Testis (tissue), 3 donors: ENCODE results near the gene SCT. TPM values are rescaled to one million over a fixed set of nuclear protein-coding genes. Genes with fewer than 3 reads are reported as not detected.
A peak's percentile ranks its signal among the peaks of the same experiment; 100 is the strongest.

ENCODE experiments used
- DNase-seq: peaks from one replicate; pipeline ENCODE4 v3.0.0-alpha.2; 2019
- H3K27ac ChIP-seq, 2 donors: fragments of 200-600 bp; sonication (generic); one replicate each; pipeline ENCODE4 v1.5.1; 2019
- H3K27me3 ChIP-seq: fragments of 200-600 bp; sonication (generic); one replicate; pipeline ENCODE4 v1.5.1; 2019
- H3K36me3 ChIP-seq: fragments of 200-600 bp; sonication (generic); one replicate; pipeline ENCODE4 v1.5.1; 2017; ENCODE audit warnings: low read depth; ENCODE audit errors: missing control alignments
- H3K4me1 ChIP-seq: fragments of 200-600 bp; sonication (generic); one replicate; pipeline ENCODE4 v1.5.1; 2019
- H3K4me3 ChIP-seq, 2 donors: fragments of 200-600 bp; sonication (generic); one replicate each; pipeline ENCODE4 v1.5.1; 2017 to 2019
- H3K9me3 ChIP-seq: fragments of 200-600 bp; sonication (generic); one replicate; pipeline ENCODE4 v1.5.1; 2017
- CTCF ChIP-seq, 3 experiments: fragments of 450-650 bp in 2 of 3; fragments of 200-600 bp in 1 of 3; sonication (generic) in 1 of 3; IDR thresholded peaks; one replicate each; pipeline ENCODE4 v1.5.1; 2016 to 2019; ENCODE audit warnings: antibody characterized with exemption in 3 of 3, mild to moderate bottlenecking in 2 of 3, moderate library complexity in 1 of 3
- POLR2A ChIP-seq: fragments of 450-650 bp; IDR thresholded peaks from one replicate; pipeline ENCODE4 v1.6.1; 2017; ENCODE audit warnings: antibody characterized with exemption, mild to moderate bottlenecking, moderate library complexity
- WGBS, 2 donors: methylation state at CpG; one replicate each; pipeline ENCODE4 v1.1.5; 2018; 5-methylcytosine and 5-hydroxymethylcytosine counted together
- intact Hi-C: fragments of 100-400 bp; cut with DNase I; formaldehyde crosslinking; loops from one replicate; pipeline ENCODE4 v1.15.1; 2023; ENCODE audit warnings: low total_unique reads
- polyA plus RNA-seq: library from polyadenylated mRNA; stranded (reverse); fragments of 350-450 nt; fragmentation: Illumina TruSeq; extraction: RNeasy Lipid Tissue Mini Kit (QIAGEN cat#74804); gene quantifications from one replicate; pipeline ENCODE4 v1.2.3, GENCODE V29; 2014; ENCODE audit warnings: low read depth, low replicate concordance; ENCODE audit not compliant: insufficient read depth
- total RNA-seq, 2 donors: library from RNA; depleted of rRNA; stranded (reverse); fragments of >200 nt; gene quantifications; one replicate each; pipeline ENCODE4 v1.2.3, GENCODE V29; 2016

SCT gene
- total and polyA plus RNA-seq, 3 donors from 2014 or later: 1.5 to 9.3 (median 3.4) TPM

- intact Hi-C loops: no loop called here
- Histone ChIP-seq H3K27ac (no peak within 1 kb of the TSS), H3K36me3 (no peaks in the 10 kb centered on the region), H3K9me3 (no peaks in the 10 kb centered on the region), H3K4me3 (peak within 1 kb of the TSS in 1 of 2 donors; percentile 9), H3K27me3 (no peaks in the 10 kb centered on the region), H3K4me1 (no peaks in the 10 kb centered on the region)
- TF ChIP-seq POLR2A (no peak), CTCF (IDR thresholded peaks at IDR 0.05) (no peak)
- WGBS, 2 donors: 24 to 27% methylated on average over 15 to 100 of the region's 100 CpGs
- DNase-seq: no peak
Observed at GRCh38 chr11:636511-637332, 9.7 kb upstream of the SCT start, which contains the start of gene DRD4. Gene DRD4, plus strand, starts transcription at chr11:637269. Its CDS starts 36 bp downstream, at chr11:637305.

GRCh38 chr11:635945-636510, 9.0 kb upstream of the SCT start:
- Histone ChIP-seq H3K27ac (no peak overlapping the region), H3K4me3 (no peak overlapping the region), H3K36me3 (no peaks in the 10 kb centered on the region), H3K27me3 (no peaks in the 10 kb centered on the region), H3K9me3 (no peaks in the 10 kb centered on the region), H3K4me1 (no peaks in the 10 kb centered on the region)
- intact Hi-C loops: no loop called here
- 32 to 79% methylated on average over 9 to 22 of the region's 22 CpGs for WGBS, 2 donors
- no peak for TF ChIP-seq POLR2A
- TF ChIP-seq CTCF (IDR thresholded peaks at IDR 0.05): no peak
- no peak for DNase-seq

GRCh38 chr11:630871-631270, 3.9 kb upstream of the SCT start:
- no peaks in the 10 kb centered on the region for H3K36me3 ChIP-seq
- TF ChIP-seq POLR2A (no peak), CTCF (IDR thresholded peaks at IDR 0.05) (no peak)
- H3K4me1 ChIP-seq: no peaks in the 10 kb centered on the region
- no peak overlapping the region for H3K27ac ChIP-seq
- no peaks in the 10 kb centered on the region for H3K27me3 ChIP-seq
- intact Hi-C loops: no loop called here
- no peak overlapping the region for H3K4me3 ChIP-seq
- 96 to 97% methylated on average over 5 of the region's 5 CpGs for WGBS, 2 donors
- no peaks in the 10 kb centered on the region for H3K9me3 ChIP-seq
- no peak for DNase-seq

- Histone ChIP-seq H3K9me3 (no peaks in the 10 kb centered on the region), H3K36me3 (no peaks in the 10 kb centered on the region), H3K4me1 (no peaks in the 10 kb centered on the region), H3K27me3 (no peaks in the 10 kb centered on the region), H3K27ac (no peak overlapping the region), H3K4me3 (no peak overlapping the region)
- WGBS, 2 donors: 48 to 62% methylated on average over 10 of the region's 10 CpGs
- TF ChIP-seq POLR2A: no peak
- no peak for TF ChIP-seq CTCF (IDR thresholded peaks at IDR 0.05)
- no peak for DNase-seq
- intact Hi-C loops: no loop called here
Observed at GRCh38 chr11:629237-629583, 2.2 kb upstream of the SCT start.

GRCh38 chr11:628056-628455, 1.1 kb upstream of the SCT start:
- H3K36me3 ChIP-seq: no peaks in the 10 kb centered on the region
- TF ChIP-seq CTCF (IDR thresholded peaks at IDR 0.05): no peak
- TF ChIP-seq POLR2A: no peak
- no peaks in the 10 kb centered on the region for H3K4me1 ChIP-seq
- H3K27ac ChIP-seq: no peak overlapping the region
- H3K4me3 ChIP-seq: no peak overlapping the region
- 62 to 78% methylated on average over 31 of the region's 31 CpGs for WGBS, 2 donors
- DNase-seq: no peak
- no peaks in the 10 kb centered on the region for H3K27me3 ChIP-seq
- H3K9me3 ChIP-seq: no peaks in the 10 kb centered on the region
- intact Hi-C loops: no loop called here
